ENCODE results near the gene SMC2.
A peak's percentile ranks its signal among the peaks of the same experiment; 100 is the strongest.

The SMC2 gene

GRCh38 chr9:104093647-104094533 is at the start of gene SMC2:
Gene SMC2, plus strand, starts transcription at chr9:104094309. Its CDS starts 1,076 bp downstream, at chr9:104095385.
- peak; percentile 94 for DNase-seq (ENCODE audit: low spot score)

- DNase-seq (ENCODE audit: low spot score): no peak
Observed at GRCh38 chr9:104068546-104068945, 25.6 kb upstream of the SMC2 start.

GRCh38 chr9:104069288-104069687 is 24.8 kb upstream of the SMC2 start:
- no peak for DNase-seq (ENCODE audit: low spot score)

- DNase-seq (ENCODE audit: low spot score): no peak
Observed at GRCh38 chr9:104071589-104071988, 22.5 kb upstream of the SMC2 start.

DNA sequence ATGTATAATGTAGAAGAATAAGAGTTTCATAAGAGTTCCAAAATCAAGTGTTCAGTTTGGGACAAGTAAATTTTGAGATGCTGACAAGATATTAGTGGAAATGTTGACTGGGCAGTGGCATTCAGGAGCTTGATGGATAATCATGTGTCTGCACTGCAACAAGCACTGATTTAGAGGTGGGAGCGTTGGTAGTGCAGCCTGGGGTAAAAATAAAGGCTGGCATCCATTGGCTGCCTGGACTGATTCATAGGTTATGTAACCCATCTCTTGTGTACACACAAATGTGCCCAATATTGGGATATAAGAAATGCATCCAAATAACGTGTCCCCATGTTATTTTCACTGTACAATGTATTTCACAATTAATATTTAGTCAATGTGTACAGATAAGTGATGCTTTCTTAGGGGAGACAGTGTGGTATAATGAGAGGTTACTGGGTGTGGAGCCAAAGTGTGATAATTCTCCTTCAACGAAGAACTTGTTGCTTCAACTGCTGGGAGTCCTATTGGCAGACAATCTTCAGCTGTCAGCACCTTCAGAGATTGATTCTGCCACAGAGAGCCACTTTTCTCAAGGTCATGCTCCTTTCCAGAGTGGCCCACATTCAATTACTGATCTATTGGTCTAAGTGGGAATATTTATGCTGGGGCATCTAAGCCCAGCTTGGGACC is 20.9 kb upstream of the SMC2 start:
- DNase-seq (ENCODE audit: low spot score): no peak

DNA sequence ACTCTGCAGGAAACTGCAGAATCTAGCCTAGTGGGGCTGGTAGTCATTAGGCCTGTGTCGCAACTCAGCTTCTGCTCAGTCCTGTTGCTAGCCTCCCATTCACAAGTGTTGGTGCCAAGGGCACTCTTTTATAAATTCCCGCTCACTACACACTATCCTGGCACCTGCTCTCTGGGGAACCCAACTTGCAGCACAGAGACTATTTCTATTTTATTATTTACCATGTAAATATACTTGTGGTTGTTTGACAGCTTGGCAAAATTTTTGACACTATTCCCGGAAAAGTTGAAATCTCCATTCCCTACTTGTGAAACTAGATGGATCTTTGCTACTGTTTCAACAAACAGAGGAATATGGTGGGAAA is 20.4 kb upstream of the SMC2 start:
- no peak for DNase-seq (ENCODE audit: low spot score)

DNA sequence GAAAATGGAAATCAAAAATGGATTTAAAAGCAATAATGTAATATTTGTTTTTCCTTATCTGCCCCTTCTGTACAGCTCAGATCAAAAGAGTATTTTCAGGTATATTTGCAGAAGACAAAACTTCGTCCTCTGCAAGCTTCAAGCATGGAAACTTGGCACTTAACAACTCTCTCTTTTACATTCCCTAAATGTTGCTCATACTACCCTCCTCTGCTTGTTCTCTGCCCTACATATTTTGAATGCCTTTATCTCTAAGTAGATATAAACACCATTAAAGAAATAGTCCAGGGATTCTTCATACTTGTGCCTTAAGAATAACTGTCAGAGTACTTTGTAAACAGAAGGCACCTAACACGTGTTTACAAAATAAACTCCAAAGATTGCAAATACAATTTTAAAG is 19.2 kb upstream of the SMC2 start:
- DNase-seq (ENCODE audit: low spot score): no peak

DNA sequence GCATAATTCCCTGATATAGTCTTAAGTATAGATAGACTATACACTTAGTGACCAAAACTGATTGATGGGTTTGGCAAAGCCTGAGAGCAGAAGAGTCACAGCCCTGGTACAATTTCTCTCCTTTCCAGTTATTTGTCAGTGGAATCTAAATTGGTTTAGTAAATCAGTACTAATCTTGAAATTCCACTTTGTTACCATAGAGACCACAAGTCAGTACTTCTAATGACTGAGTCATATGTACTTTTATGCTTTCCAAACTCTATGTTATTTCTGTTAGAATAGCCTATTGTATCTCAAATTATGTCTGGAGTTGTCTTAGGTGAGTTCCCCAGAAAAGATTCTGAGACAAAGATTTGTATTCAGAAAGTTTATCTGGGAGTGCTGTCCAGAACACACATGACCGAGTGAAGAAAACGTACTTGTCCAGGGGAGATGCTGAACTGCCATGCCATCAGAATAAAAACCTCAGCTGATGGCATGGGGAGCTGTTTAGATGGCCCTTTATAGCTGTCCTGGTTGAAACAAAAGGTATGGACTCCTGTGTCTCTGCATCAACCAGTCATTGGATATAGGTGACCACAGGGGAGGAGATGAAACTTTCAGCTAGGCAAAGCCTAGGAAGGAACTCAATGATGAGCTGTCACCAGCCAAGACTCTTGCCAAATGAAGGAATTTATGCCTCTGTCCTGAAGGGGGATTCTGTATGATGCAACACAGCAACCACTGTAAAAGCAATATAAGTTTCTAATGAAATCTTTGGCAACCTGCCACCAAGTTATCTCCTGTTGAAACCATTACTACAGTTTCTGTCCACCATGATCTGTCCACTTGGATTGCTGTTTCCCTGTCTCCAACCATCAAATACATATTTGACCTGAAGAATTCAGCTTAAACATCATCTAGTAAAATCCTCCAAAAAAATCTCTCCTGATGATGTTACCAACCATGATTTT is 18.0 kb upstream of the SMC2 start:
- no peak for DNase-seq (ENCODE audit: low spot score)

DNA sequence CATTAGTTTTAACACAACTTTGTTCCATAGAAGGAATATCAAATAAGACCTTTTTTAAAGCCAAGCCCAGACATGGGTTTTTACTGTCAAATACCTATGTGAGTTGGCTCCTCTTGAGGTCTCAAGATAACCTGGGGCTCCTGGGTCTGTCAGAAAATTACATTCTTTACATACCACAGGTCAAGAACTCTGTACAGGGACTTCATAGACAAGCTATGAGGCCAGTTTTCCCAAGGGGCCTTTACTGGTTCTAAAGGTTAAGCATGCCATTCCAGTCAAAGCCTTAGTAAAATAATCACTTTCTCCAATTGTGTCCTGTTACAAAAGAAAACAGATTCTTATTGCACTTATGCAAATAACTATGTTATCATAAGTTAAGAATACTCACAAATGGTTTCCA is 15.5 kb upstream of the SMC2 start:
- no peak for DNase-seq (ENCODE audit: low spot score)

- DNase-seq (ENCODE audit: low spot score): no peak
Observed at GRCh38 chr9:104080983-104081382, 13.1 kb upstream of the SMC2 start.

- no peak for DNase-seq (ENCODE audit: low spot score)
Observed at GRCh38 chr9:104082168-104082567, 11.9 kb upstream of the SMC2 start.

- DNase-seq (ENCODE audit: low spot score): no peak
Observed at GRCh38 chr9:104085525-104085924, 8.6 kb upstream of the SMC2 start.

DNA sequence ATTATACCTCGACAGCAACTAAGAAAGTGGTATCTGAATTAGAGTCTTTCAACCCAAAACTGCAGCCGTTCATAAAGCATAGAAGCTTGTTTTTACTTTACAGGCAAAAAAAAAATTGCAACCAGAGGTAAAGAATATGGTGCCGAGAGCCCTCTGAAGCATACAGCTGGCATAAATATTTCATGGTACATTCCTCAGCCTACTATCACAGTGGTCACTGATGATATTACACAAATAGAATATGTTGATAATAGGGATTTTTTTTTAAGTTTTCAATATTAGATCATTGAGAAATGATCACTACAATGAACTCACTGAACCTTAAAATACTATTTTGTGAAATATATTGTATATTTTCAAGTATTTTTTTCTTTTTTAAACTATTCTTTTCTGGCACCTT is 6.2 kb upstream of the SMC2 start:
- DNase-seq (ENCODE audit: low spot score): no peak

- DNase-seq (ENCODE audit: low spot score): no peak
Observed at GRCh38 chr9:104088416-104088815, 5.7 kb upstream of the SMC2 start.

GRCh38 chr9:104090578-104090977 is 3.5 kb upstream of the SMC2 start:
- no peak for DNase-seq (ENCODE audit: low spot score)

- DNase-seq (ENCODE audit: low spot score): no peak
Observed at GRCh38 chr9:104091116-104091515, 3.0 kb upstream of the SMC2 start.

DNA sequence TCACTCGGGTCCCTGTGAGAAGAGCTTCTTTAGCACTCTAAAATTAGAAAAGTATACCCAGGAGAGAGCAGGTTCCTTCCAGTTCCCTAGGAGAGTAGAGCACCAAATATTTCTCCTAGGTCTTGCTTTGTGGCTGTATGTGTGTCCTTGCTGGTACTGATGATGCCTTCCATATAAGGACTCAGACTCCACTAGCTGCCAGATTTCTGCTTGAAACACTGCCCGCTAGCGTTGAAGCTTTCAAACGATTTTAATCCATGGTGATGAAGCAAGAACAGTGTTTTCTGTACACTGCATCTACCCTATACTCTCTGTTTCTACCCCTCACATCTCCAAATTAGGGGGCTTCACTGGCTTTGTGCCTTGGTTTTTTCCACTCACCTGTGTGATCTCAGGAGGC is 2.4 kb upstream of the SMC2 start:
- DNase-seq (ENCODE audit: low spot score): no peak

GRCh38 chr9:104092192-104092591 is 1.9 kb upstream of the SMC2 start:
- DNase-seq (ENCODE audit: low spot score): no peak

- DNase-seq (ENCODE audit: low spot score): no peak
Observed at GRCh38 chr9:104092875-104093600, 1.1 kb upstream of the SMC2 start.

DNA sequence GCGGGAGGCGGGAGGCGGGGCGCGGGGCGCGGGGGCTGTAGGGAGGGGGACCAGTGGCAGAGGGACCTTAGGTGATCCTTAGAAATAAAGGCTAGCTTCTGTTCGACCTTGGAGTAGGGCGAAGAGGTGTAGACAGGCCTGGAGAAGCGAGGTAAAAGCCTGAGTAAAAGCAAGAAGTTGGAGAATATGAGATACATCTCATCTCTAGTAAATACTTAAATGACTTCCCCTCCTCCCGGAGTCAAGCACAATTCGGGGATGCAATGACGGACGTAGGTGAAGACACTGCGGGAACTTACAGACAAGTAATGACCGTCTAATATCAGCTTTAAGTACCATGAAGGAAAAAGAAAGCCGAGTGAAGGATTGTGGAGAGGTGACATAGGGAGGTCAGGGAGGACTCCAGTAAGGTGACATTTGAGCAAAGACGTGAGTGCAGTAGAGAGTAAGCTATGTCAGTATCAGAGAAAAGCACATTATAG is 466 bp downstream of the SMC2 start:
- no peak for DNase-seq (ENCODE audit: low spot score)

GRCh38 chr9:104099630-104100029 is 5.5 kb downstream of the SMC2 start:
- no peak for DNase-seq (ENCODE audit: low spot score)

DNA sequence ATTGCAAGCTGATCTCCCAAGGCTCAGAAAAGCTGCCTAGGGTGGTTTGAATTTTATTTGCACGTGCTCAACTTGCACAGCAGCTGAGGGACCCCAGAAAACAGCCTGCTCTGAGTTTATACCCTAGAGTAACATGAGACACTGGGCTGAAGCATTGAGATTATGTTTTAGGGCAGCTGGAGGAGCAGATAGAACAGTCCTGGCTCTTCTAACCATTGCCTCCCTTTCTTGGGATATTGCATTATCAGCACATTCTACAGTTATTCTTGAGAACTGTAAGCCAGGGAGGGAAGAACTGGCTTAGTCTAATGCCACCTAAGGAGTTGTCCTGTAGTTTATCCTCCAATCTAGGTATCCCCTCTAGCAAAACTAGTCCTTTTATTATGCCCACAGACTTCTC is 10.3 kb downstream of the SMC2 start:
- no peak for DNase-seq (ENCODE audit: low spot score)
